Kasumi-1 (cell line): ENCODE results near the gene DDX39A.
"Not testable (repeated sequence)": the region's sequence is repeated elsewhere in the genome, so short reads cannot be mapped to it uniquely, and the experiment has no call there.

ENCODE experiments used
- DNase-seq, 2 experiments: peaks; one replicate each; lab custom pipeline; 2025; lab: John Stamatoyannopoulos, UW

The DDX39A gene

DNA sequence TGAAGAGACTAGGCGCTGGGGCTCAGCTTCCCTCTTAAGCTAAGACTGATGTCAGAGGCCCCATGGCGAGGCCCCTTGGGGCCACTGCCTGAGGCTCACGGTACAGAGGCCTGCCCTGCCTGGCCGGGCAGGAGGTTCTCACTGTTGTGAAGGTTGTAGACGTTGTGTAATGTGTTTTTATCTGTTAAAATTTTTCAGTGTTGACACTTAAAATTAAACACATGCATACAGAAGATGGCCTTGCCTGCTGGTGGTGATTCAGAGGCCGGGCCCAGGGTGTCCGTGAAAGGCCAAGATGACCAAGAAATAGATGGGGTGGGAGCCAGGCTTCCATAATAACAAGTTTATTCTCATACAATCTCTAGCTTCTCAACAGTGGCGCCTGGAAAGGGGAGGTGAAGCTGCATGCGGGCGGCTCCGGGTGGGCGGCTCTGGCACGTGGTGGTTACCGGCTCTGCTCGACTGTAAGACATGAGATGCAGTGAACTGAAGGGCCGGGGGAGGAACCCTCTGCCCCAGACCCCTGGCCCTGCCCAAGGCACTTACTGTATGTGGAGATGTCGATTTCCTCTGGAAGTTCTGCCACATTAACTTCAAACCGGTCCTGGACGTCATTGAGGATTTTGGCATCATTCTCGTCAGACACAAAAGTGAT, 10.5 kb downstream of the DDX39A start:
- no peak for DNase-seq

- DNase-seq = no peak
These were observed 11.3 kb downstream of the DDX39A start for GRCh38 chr19:14407605-14408484.

DNA sequence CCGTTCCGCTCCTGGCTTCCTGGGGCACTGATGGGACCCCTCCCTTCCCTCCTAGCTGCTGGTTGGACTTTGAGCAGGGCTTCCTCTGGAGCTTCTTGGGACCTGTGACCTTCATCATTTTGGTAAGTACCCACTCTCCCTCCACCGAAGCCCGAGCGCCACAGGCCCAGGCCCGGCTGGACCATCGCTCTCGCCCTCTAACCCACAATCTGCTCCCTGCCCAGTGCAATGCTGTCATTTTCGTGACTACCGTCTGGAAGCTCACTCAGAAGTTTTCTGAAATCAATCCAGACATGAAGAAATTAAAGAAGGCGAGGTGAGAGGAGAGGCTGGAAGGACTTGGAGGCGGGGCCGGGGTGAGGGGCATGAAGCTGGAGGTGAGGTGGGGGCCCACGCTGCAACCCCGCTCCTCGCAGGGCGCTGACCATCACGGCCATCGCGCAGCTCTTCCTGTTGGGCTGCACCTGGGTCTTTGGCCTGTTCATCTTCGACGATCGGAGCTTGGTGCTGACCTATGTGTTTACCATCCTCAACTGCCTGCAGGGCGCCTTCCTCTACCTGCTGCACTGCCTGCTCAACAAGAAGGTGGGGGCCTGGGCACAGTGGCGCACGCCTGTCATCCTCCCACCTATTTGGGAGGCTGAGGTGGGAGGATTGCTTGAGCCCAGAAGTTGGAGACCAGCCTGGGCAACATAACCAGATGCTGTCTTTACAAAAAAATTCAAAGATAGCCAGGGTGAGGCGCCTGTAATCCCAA, 12.3 kb downstream of the DDX39A start:
- no peak for DNase-seq

DNA sequence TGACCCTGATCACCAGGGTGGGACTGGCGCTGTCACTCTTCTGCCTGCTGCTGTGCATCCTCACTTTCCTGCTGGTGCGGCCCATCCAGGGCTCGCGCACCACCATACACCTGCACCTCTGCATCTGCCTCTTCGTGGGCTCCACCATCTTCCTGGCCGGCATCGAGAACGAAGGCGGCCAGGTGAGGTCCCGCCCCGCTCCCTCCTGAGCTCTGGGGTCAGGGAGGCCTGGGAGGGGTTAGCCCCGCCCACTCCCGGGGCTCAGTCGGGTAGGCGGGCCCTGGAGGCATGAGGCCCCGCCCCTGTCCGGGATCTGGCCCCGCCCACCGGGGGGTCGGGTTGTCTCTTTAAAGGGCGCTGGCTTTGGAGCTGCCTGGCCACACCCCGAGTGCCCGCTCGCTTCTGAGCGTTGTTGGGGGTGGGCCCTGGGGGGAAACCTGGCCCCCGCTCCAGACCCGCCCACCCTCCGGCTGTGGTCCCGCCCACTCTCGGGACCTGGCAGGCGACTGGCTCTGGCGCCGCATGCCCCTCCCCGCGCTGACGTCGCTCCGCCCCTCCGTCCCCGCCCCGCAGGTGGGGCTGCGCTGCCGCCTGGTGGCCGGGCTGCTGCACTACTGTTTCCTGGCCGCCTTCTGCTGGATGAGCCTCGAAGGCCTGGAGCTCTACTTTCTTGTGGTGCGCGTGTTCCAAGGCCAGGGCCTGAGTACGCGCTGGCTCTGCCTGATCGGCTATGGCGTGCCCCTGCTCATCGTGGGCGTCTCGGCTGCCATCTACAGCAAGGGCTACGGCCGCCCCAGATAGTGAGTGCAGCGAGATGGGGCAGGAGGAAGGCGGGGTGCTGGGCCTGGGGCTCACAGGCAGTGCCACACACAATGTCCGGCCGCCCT, 13.1 kb downstream of the DDX39A start:
- peak; percentile 91 for DNase-seq

DNA sequence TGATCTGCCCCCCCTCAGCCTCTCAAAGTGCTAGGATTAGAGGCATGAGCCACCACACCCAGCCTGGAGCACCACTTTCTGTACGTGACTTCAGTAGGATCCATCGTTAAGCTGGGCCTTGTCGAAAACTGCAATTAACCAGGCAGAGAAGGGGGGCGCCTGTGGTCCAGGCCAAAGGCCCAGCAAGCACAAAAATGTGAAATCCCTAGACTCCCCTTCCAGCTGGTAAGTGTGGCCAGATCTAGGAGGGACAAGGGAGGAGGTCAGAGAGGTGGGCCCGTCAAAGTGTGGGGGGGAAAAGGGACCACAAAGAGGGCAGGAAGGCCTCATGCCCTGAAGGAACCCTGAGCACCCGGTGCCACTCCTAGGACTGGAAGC, 13.8 kb downstream of the DDX39A start:
- DNase-seq = no peak

GRCh38 chr19:14404312-14404711, 14.8 kb downstream of the DDX39A start:
- DNase-seq = no peak

GRCh38 chr19:14403145-14403930, 15.8 kb downstream of the DDX39A start:
- not testable (repeated sequence) for DNase-seq

DNA sequence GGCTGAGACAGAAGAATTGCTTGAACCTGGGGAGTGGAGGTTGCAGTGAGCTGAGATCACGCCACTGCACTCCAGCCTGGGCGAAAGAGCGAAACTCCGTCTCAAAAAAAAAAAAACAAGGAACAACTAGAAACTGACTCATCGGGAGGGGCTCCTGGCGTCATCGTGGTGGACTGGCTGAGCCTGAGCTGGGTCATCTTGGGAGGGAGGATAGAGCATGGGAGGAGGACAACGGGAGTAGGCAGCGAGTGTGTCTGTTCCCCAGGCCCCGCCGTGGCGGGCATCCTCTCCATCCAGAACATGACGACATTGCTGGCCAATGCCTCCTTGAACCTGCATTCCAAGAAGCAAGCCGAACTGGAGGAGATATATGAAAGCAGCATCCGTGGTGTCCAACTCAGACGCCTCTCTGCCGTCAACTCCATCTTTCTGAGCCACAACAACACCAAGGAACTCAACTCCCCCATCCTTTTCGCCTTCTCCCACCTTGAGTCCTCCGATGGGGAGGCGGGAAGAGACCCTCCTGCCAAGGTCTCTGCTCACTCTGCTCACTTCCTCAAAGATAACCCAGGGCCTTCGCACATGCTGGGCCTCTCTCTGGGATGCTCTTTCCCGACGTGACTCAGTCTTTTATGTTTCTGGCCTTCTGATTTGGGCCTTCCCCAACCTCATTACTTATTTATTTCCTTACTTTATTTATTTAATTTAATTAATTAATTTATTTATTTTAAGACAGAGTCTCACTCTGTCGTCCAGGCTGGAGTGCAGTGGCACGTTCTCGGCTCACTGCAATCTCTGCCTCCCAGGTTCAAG, 16.6 kb downstream of the DDX39A start:
- no peak for DNase-seq

- DNase-seq = no peak
These were observed 17.5 kb downstream of the DDX39A start for GRCh38 chr19:14401468-14402195.

GRCh38 chr19:14400951-14401431, 18.1 kb downstream of the DDX39A start:
- no peak for DNase-seq

GRCh38 chr19:14397168-14397567, 22.0 kb downstream of the DDX39A start:
- DNase-seq = not testable (repeated sequence)

GRCh38 chr19:14396730-14397129, 22.4 kb downstream of the DDX39A start:
- DNase-seq = not testable (repeated sequence)

- peak; percentile 68 to 78 for DNase-seq
These were observed 23.3 kb downstream of the DDX39A start for GRCh38 chr19:14395710-14396336.

GRCh38 chr19:14395262-14395661, 23.9 kb downstream of the DDX39A start:
- no peak for DNase-seq

DNA sequence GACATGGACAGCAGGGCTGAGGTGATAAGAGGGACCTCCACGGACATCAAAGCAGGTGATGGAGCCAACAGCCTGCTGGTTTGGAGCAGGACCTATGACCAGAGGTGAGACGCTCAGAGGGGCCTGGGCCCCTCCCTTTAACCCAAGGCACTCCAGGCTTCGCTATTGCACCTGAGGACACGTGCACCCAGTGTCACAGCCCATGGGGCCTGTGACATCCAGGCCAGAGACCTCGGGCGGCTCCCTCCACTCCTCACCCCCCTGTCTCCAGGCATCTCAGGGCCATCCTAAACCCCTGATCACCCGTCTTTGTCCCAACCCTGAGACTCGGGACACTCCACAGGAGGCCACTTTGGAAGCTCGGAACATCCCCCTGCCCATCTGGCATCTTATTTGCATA, 25.0 kb downstream of the DDX39A start:
- DNase-seq = no peak

DNA sequence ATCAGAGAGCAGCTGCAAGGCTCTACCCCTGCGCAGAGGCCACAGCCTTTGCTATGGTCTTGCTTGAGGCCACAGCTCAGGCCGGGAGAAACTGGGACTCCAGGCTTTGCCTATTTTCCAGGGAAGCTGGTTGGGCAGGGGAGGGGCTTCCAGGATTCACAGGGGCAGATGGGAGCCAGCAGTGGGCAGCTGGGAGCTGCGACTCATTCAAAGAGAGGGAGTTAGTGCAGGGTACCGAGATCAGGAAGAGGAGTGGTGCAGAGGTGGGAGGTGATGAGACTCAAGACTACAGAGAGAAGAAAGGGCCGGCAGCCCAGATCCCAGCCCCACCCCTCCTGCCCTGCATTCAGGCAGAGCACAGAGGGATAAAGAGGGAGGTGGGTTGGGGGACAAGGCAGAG, 25.8 kb downstream of the DDX39A start:
- no peak for DNase-seq

- DNase-seq = no peak
These were observed 27.9 kb downstream of the DDX39A start for GRCh38 chr19:14391156-14391821.

DNA sequence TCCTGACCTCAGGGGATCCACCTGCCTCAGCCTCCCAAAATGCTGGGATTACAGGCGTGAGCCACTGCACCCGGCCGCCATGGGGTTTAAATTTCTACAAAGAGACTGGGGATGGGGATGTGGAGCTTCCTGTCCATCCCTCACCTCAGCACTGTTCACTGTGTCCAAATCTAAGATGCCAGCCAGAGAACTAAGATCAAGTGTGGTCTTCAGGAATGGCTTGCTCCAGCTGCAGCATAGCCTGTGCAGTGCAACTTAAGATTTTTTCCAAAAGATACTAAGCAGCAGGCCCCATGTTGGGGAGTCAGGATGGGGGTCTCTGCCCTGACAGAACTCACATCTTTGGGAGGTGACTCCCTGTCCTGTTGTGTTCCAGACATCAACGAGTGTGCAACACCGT, 28.6 kb downstream of the DDX39A start:
- DNase-seq = no peak
